ENCODE measurements around the gene SUN2. TPM values are rescaled to one million over a fixed set of nuclear protein-coding genes. Genes with fewer than 3 reads are reported as not detected.

Gene SUN2
- total and polyA plus RNA-seq, 2 donors: 61.5 to 64.9 TPM

DNA sequence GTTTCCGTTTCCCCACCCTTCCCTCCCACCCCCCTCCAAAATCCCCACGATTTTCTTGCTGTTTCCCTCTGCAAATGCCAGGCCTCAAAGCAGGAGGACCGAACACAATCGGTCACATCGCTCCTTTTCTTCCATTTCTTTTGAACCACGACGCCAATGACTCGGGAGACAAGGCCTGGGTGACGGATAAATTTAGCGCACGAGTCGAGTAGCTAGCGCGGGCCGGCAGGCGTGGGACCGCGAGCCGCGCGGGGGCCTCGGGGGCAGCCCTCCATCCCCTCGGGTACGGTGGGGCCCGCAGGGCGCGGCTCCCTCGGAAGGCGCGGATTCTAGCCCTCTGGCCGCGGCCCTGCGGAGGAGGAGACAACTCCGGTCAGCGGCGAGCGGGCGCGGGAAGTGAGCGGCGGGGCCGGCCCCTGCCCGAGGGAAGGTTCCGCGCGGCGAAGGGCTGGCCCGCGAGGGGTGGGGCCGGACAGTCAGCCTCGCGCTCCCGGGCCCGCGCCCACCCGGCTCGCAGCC is 55.5 kb downstream of the SUN2 start:
- Histone ChIP-seq H3K4me1 (ENCODE audit: control insufficient read depth in 2 of 2, insufficient read depth in 2 of 2, low read length in 2 of 2) (peaks cover 36 to 39% of the 10 kb centered on the region in 2 donors), H3K9me3 (ENCODE audit: control insufficient read depth in 2 of 2, insufficient read depth in 1 of 2, low read length in 1 of 2) (no peaks in the 10 kb centered on the region), H3K27me3 (ENCODE audit: control insufficient read depth in 2 of 2, insufficient read depth in 1 of 2, low read length in 1 of 2) (no peaks in the 10 kb centered on the region), H3K36me3 (ENCODE audit: control insufficient read depth in 2 of 2, insufficient read depth in 2 of 2, low read length in 1 of 2) (peaks cover 0 to 11% of the 10 kb centered on the region in 2 donors), H3K4me3 (ENCODE audit: low read length in 2 of 2) (peak overlapping the region; percentile 55 to 89), H3K27ac (ENCODE audit: low read depth in 1 of 2, low read length in 1 of 2) (peak overlapping the region; percentile 77 to 99)
- DNase-seq (ENCODE audit: low read depth in 6 of 9, low spot score in 9 of 9): peak in 2 of 9 donors; percentile 30 to 55
- under 1% methylated on average over 57 of the region's 57 CpGs for WGBS

DNA sequence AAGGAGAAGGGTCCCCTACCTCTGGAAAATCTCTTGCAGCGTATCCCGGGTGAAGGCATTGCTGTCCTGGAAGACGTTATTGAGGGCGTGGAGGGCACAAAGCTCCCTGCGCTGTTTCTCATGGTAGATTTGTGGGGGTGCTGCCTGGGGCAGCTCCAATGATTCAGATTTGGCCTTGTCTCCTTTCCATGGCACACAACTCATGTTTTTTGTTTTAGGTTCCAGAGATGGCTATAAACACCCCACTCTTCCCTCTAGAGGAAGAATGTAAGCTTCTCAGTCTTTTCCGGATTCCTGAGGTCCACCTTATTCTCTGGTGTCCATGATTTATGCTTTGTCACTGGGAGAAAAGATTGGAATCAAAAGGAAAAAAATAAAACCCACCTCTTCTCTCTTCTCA is 56.0 kb downstream of the SUN2 start:
- peak overlapping the region; percentile 55 to 89 for H3K4me3 ChIP-seq (ENCODE audit: low read length in 2 of 2)
- peak in 1 of 9 donors; percentile 28 for DNase-seq (ENCODE audit: low read depth in 6 of 9, low spot score in 9 of 9)
- H3K27me3 ChIP-seq (ENCODE audit: control insufficient read depth in 2 of 2, insufficient read depth in 1 of 2, low read length in 1 of 2): no peaks in the 10 kb centered on the region
- WGBS: 73% methylated on average over 6 of the region's 6 CpGs
- peaks cover 1 to 11% of the 10 kb centered on the region in 2 donors for H3K36me3 ChIP-seq (ENCODE audit: control insufficient read depth in 2 of 2, insufficient read depth in 2 of 2, low read length in 1 of 2)
- no peaks in the 10 kb centered on the region for H3K9me3 ChIP-seq (ENCODE audit: control insufficient read depth in 2 of 2, insufficient read depth in 1 of 2, low read length in 1 of 2)
- H3K27ac ChIP-seq (ENCODE audit: low read depth in 1 of 2, low read length in 1 of 2): peak overlapping the region in 1 of 2 donors; percentile 75
- H3K4me1 ChIP-seq (ENCODE audit: control insufficient read depth in 2 of 2, insufficient read depth in 2 of 2, low read length in 2 of 2): peaks cover 32 to 34% of the 10 kb centered on the region in 2 donors

DNA sequence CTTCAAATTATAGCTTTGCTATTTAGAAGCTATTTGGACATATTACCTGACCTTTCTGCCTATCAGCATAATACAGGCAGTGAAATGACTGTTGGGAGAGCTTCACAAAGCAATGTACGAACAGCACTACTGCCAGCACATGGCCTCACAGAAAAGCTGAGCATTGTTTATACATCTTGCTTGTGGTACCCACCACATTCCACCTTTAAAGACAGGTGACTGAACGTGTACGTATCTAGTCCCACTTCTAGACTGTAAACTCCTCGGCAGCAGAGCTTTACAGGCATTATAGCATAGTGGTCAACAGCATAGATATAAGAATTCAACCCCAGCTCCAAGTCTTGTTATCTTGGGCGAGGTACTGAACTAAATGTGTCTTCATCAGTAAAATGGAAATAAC is 56.7 kb downstream of the SUN2 start:
- Histone ChIP-seq H3K27me3 (ENCODE audit: control insufficient read depth in 2 of 2, insufficient read depth in 1 of 2, low read length in 1 of 2) (no peaks in the 10 kb centered on the region), H3K4me3 (ENCODE audit: low read length in 2 of 2) (peak overlapping the region in 1 of 2 donors; percentile 89), H3K4me1 (ENCODE audit: control insufficient read depth in 2 of 2, insufficient read depth in 2 of 2, low read length in 2 of 2) (peaks cover 28 to 29% of the 10 kb centered on the region in 2 donors), H3K36me3 (ENCODE audit: control insufficient read depth in 2 of 2, insufficient read depth in 2 of 2, low read length in 1 of 2) (peaks cover 7 to 11% of the 10 kb centered on the region in 2 donors), H3K9me3 (ENCODE audit: control insufficient read depth in 2 of 2, insufficient read depth in 1 of 2, low read length in 1 of 2) (no peaks in the 10 kb centered on the region), H3K27ac (ENCODE audit: low read depth in 1 of 2, low read length in 1 of 2) (peak overlapping the region in 1 of 2 donors; percentile 75)
- WGBS: 88% methylated on average over 5 of the region's 5 CpGs
- no peak for DNase-seq (ENCODE audit: low read depth in 6 of 9, low spot score in 9 of 9)

DNA sequence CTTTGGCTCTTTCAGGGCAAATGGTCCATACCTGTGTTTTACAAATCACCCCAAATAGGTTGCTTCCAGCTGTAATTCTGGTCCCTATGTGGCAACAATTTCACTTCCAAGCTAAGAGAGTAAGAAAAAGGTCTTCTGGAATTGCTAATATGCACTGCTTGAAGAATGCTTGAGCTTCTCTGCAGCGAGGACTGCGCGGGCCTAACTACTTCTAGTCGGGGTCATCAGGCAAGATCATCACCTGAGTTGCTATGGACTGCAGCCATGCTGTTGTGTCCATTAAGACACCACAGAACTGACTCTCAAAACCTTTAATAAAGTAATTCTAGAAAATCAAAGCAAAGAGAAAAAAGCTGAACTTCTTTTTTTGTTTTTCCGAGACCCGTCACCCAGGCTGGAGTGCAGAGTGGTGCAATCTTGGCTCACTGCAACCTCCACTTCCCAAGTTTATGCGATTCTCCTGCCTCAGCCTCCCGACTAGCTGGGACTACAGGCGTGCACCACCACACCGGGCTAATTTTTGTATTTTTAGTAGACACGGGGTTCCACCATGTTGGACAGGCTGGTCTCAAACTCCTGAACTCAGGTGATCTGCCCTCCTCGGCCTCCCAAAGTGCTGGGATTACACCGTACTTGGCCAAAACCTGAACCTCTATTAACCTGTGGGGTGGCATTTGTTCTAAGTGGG is 57.2 kb downstream of the SUN2 start:
- H3K27me3 ChIP-seq (ENCODE audit: control insufficient read depth in 2 of 2, insufficient read depth in 1 of 2, low read length in 1 of 2): no peaks in the 10 kb centered on the region
- H3K27ac ChIP-seq (ENCODE audit: low read depth in 1 of 2, low read length in 1 of 2): no peak overlapping the region
- WGBS: 98% methylated on average over 13 of the region's 13 CpGs
- DNase-seq (ENCODE audit: low read depth in 6 of 9, low spot score in 9 of 9): no peak
- H3K4me1 ChIP-seq (ENCODE audit: control insufficient read depth in 2 of 2, insufficient read depth in 2 of 2, low read length in 2 of 2): peaks cover 27 to 29% of the 10 kb centered on the region in 2 donors
- H3K4me3 ChIP-seq (ENCODE audit: low read length in 2 of 2): no peak overlapping the region
- H3K9me3 ChIP-seq (ENCODE audit: control insufficient read depth in 2 of 2, insufficient read depth in 1 of 2, low read length in 1 of 2): no peaks in the 10 kb centered on the region
- H3K36me3 ChIP-seq (ENCODE audit: control insufficient read depth in 2 of 2, insufficient read depth in 2 of 2, low read length in 1 of 2): peaks cover 10 to 11% of the 10 kb centered on the region in 2 donors

DNA sequence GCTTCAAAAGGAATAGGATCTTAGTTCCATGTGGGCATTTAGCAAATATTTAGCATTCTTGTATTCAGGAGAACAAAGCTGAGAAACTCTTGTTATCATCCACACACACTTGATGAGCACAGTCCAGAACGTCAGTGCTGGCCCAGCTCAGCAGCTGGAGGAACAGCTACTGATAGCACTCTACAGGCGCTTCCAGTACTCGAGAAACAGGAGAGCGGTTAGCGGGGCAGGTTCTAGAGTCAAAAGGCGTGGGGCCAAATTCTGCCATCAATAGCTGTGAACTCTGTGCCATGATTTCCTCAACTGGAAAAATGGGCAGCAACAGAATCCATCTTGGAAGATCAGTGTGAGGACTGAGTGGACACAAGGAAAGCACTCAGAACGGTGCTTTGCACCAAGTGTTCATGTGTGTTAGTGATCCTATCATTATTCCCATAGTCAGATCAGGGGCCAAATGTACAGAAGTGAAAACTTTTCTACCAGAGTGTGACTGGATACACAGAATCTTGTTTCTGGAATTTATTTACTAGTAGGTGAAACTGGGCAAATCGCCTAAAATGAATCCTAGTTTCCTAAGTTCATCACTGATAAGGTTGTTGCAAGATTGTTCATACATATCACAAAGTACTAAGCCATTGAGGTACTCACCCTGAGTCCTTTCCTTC is 58.2 kb downstream of the SUN2 start:
- Histone ChIP-seq H3K4me3 (ENCODE audit: low read length in 2 of 2) (no peak overlapping the region), H3K4me1 (ENCODE audit: control insufficient read depth in 2 of 2, insufficient read depth in 2 of 2, low read length in 2 of 2) (peaks cover 27 to 29% of the 10 kb centered on the region in 2 donors), H3K9me3 (ENCODE audit: control insufficient read depth in 2 of 2, insufficient read depth in 1 of 2, low read length in 1 of 2) (no peaks in the 10 kb centered on the region), H3K27me3 (ENCODE audit: control insufficient read depth in 2 of 2, insufficient read depth in 1 of 2, low read length in 1 of 2) (no peaks in the 10 kb centered on the region), H3K36me3 (ENCODE audit: control insufficient read depth in 2 of 2, insufficient read depth in 2 of 2, low read length in 1 of 2) (peaks cover 10 to 17% of the 10 kb centered on the region in 2 donors), H3K27ac (ENCODE audit: low read depth in 1 of 2, low read length in 1 of 2) (no peak overlapping the region)
- no peak for DNase-seq (ENCODE audit: low read depth in 6 of 9, low spot score in 9 of 9)
- 92% methylated on average over 8 of the region's 8 CpGs for WGBS

DNA sequence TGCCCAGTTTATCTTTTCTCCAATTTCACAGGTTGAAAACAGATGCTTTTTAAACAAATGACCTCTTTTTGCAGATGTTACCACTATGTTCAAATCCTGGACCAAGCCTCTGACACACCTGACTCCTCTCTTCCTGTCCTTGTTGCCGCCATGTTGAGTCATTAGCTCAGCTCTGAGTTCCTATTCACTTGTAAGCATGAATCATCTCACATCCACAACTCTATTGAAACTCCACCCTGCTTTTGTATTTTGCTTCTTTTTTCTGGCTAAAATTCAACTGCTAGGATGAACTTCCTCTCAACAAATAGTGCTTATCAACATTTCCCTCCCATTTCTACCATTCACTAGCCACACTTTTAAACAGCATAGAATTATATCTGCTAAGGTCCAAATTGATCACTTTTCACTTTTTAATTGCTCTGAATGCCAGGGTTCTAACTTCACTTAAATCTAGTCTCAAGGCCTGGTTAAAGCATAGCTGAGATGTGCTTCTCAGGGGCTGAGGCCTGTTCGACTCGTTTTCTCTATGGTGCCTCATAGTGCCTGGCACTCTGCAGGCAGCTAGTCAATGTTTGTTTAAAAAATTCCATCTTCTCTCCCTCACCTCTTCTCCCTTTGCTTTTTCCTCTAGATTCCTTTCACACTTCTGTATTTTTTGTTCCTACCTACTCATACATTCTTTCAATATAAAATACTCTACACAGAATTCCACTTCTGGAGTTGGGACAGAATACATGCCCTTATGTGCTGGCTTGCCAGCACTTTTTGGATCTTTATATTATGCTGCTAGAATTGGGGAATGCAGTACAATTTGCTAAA is 59.0 kb downstream of the SUN2 start:
- Histone ChIP-seq H3K27ac (ENCODE audit: low read depth in 1 of 2, low read length in 1 of 2) (peak overlapping the region in 1 of 2 donors; percentile 26), H3K4me3 (ENCODE audit: low read length in 2 of 2) (no peak overlapping the region), H3K4me1 (ENCODE audit: control insufficient read depth in 2 of 2, insufficient read depth in 2 of 2, low read length in 2 of 2) (peaks cover 26 to 29% of the 10 kb centered on the region in 2 donors), H3K9me3 (ENCODE audit: control insufficient read depth in 2 of 2, insufficient read depth in 1 of 2, low read length in 1 of 2) (no peaks in the 10 kb centered on the region), H3K36me3 (ENCODE audit: control insufficient read depth in 2 of 2, insufficient read depth in 2 of 2, low read length in 1 of 2) (peaks cover 13 to 17% of the 10 kb centered on the region in 2 donors), H3K27me3 (ENCODE audit: control insufficient read depth in 2 of 2, insufficient read depth in 1 of 2, low read length in 1 of 2) (no peaks in the 10 kb centered on the region)
- 94% methylated on average over 3 of the region's 3 CpGs for WGBS
- DNase-seq (ENCODE audit: low read depth in 6 of 9, low spot score in 9 of 9): peak in 1 of 9 donors; percentile 20

DNA sequence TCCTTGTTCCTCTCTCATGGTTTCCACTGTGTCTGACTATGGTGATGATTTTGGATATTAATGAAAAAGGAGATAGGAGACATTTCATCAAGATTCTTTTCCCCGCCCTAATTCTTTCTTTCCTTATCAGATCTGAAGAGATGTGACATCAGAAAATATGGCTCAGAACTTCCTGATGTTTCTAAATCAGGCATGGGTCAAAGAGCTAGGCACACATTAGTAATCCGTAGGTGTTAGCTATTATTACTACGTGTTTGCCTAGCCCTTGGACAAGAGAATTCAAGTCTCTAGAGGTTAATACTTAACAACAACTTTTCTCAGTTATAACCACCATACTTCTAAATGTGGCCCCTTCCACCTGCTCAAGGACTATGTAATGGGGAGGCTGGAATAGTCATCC is 60.9 kb downstream of the SUN2 start:
- Histone ChIP-seq H3K36me3 (ENCODE audit: control insufficient read depth in 2 of 2, insufficient read depth in 2 of 2, low read length in 1 of 2) (peaks cover 15 to 29% of the 10 kb centered on the region in 2 donors), H3K27me3 (ENCODE audit: control insufficient read depth in 2 of 2, insufficient read depth in 1 of 2, low read length in 1 of 2) (no peaks in the 10 kb centered on the region), H3K9me3 (ENCODE audit: control insufficient read depth in 2 of 2, insufficient read depth in 1 of 2, low read length in 1 of 2) (no peaks in the 10 kb centered on the region), H3K27ac (ENCODE audit: low read depth in 1 of 2, low read length in 1 of 2) (no peak overlapping the region), H3K4me1 (ENCODE audit: control insufficient read depth in 2 of 2, insufficient read depth in 2 of 2, low read length in 2 of 2) (peaks cover 18 to 25% of the 10 kb centered on the region in 2 donors), H3K4me3 (ENCODE audit: low read length in 2 of 2) (no peak overlapping the region)
- 99% methylated on average over 3 of the region's 3 CpGs for WGBS
- DNase-seq (ENCODE audit: low read depth in 6 of 9, low spot score in 9 of 9): no peak

DNA sequence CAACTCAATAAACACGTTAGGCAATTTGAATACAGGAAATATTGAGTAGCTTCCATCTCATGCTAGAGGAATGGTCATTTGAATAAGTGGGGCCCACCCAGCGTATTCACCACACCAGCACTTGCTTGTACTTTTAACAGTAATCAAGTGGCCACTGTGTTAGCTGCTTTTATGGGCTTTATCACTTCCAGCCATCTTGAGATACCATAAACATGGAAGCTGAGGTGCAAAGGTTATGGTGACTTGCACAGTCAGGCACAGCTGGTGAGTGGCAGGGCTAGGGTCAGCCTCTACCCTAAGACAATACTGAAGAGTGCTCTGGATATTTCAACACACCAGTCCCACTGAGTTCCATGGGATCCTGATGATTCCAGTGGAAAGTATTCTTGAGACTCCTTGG is 61.7 kb downstream of the SUN2 start:
- H3K27ac ChIP-seq (ENCODE audit: low read depth in 1 of 2, low read length in 1 of 2): no peak overlapping the region
- H3K9me3 ChIP-seq (ENCODE audit: control insufficient read depth in 2 of 2, insufficient read depth in 1 of 2, low read length in 1 of 2): no peaks in the 10 kb centered on the region
- H3K4me3 ChIP-seq (ENCODE audit: low read length in 2 of 2): no peak overlapping the region
- no peaks in the 10 kb centered on the region for H3K27me3 ChIP-seq (ENCODE audit: control insufficient read depth in 2 of 2, insufficient read depth in 1 of 2, low read length in 1 of 2)
- no peak for DNase-seq (ENCODE audit: low read depth in 6 of 9, low spot score in 9 of 9)
- H3K36me3 ChIP-seq (ENCODE audit: control insufficient read depth in 2 of 2, insufficient read depth in 2 of 2, low read length in 1 of 2): peaks cover 21 to 36% of the 10 kb centered on the region in 2 donors
- H3K4me1 ChIP-seq (ENCODE audit: control insufficient read depth in 2 of 2, insufficient read depth in 2 of 2, low read length in 2 of 2): peaks cover 10 to 19% of the 10 kb centered on the region in 2 donors
- 97% methylated on average over 2 of the region's 2 CpGs for WGBS

Measured in thymus (tissue), 11 donors.